WTC11 (cell line): ENCODE results near the gene MSANTD1. TPM values are rescaled to one million over a fixed set of nuclear protein-coding genes. Genes with fewer than 3 reads are reported as not detected.

Source experiments
- ATAC-seq: fragments of 200-7000 bp; cut with Tn5 transposase; 2 replicates; pipeline ENCODE4 v1.10.0; 2021; ENCODE audit warnings: mild to moderate bottlenecking, moderate library complexity
- CTCF ChIA-PET: fragments of 300-600 bp; sonication (Branson Sonifier 250); formaldehyde crosslinking; loops from one replicate; lab custom pipeline; 2021; ENCODE audit warnings: antibody characterized with exemption; lab: Charles Lee
- POLR2A ChIA-PET: fragments of 350-600 bp; sonication (Branson Sonifier 250); formaldehyde crosslinking; loops from one replicate; lab custom pipeline; 2021; ENCODE audit warnings: antibody characterized with exemption; lab: Charles Lee
- DNase-seq: peaks from one replicate; pipeline ENCODE4 v3.0.0; 2021; ENCODE audit warnings: low spot score
- H3K27ac Mint-ChIP-seq: 2 replicates; pipeline ENCODE4 v1.8.0; 2021; ENCODE audit warnings: mixed read lengths
- H3K27me3 Mint-ChIP-seq: 2 replicates; pipeline ENCODE4 v1.8.0; 2021; ENCODE audit warnings: low read depth, mild to moderate bottlenecking, moderate library complexity, mixed read lengths
- H3K36me3 Mint-ChIP-seq: 2 replicates; pipeline ENCODE4 v1.8.0; 2021; ENCODE audit warnings: mixed read lengths
- H3K4me1 Mint-ChIP-seq: 2 replicates; pipeline ENCODE4 v1.8.0; 2022; ENCODE audit warnings: mixed read lengths
- H3K4me3 Mint-ChIP-seq: 2 replicates; pipeline ENCODE4 v1.8.0; 2021; ENCODE audit warnings: mild to moderate bottlenecking, moderate library complexity, mixed read lengths
- H3K9me3 Mint-ChIP-seq: 2 replicates; pipeline ENCODE4 v1.8.0; 2021; ENCODE audit warnings: mixed read lengths
- CREB1 ChIP-seq: sonication (generic); formaldehyde crosslinking; IDR thresholded peaks from 2 replicates; pipeline ENCODE4 v1.8.0; 2023; ENCODE audit warnings: mild to moderate bottlenecking, missing genetic modification reagents
- ETV6 ChIP-seq: sonication (generic); formaldehyde crosslinking; IDR thresholded peaks from 2 replicates; pipeline ENCODE4 v1.8.1; 2022; ENCODE audit warnings: mild to moderate bottlenecking, missing genetic modification reagents
- FOXP4 ChIP-seq: sonication (generic); formaldehyde crosslinking; IDR thresholded peaks from 2 replicates; pipeline ENCODE4 v1.8.0; 2022; ENCODE audit warnings: mild to moderate bottlenecking, missing genetic modification reagents
- HMGA2 ChIP-seq: fragments of 250-450 bp; sonication (Bioruptor Pico); IDR thresholded peaks from 2 replicates; pipeline ENCODE4 v1.4.0; 2021; ENCODE audit warnings: mild to moderate bottlenecking, moderate library complexity
- IRF2 ChIP-seq: sonication (generic); formaldehyde crosslinking; IDR thresholded peaks from 2 replicates; pipeline ENCODE4 v1.8.0; 2022; ENCODE audit warnings: low read depth, missing genetic modification reagents, borderline replicate concordance
- KAT7 ChIP-seq: sonication (generic); formaldehyde crosslinking; IDR thresholded peaks from 2 replicates; pipeline ENCODE4 v1.8.1; 2023; ENCODE audit warnings: missing genetic modification reagents, mild to moderate bottlenecking, borderline replicate concordance
- TEAD1 ChIP-seq: sonication (generic); formaldehyde crosslinking; IDR thresholded peaks from 2 replicates; pipeline ENCODE4 v1.8.0; 2022; ENCODE audit warnings: mild to moderate bottlenecking, missing genetic modification reagents
- ZNF317 ChIP-seq: sonication (generic); formaldehyde crosslinking; IDR thresholded peaks from 2 replicates; pipeline ENCODE4 v1.8.1; 2023; ENCODE audit warnings: low read depth, mild to moderate bottlenecking, moderate library complexity, missing genetic modification reagents, borderline replicate concordance
- ZNF396 ChIP-seq: fragments of 250-450 bp; sonication (Bioruptor Pico); IDR thresholded peaks from 2 replicates; pipeline ENCODE4 v1.8.0; 2021; ENCODE audit warnings: mild to moderate bottlenecking, moderate library complexity, borderline replicate concordance
- total RNA-seq: library from RNA; stranded (reverse); gene quantifications from 3 replicates; pipeline ENCODE4 v1.2.3, GENCODE V29; 2021
- TF ChIP-seq, protein P1 (sequence below): sonication (generic); formaldehyde crosslinking; IDR thresholded peaks from 2 replicates; pipeline ENCODE4 v1.8.1; 2022; ENCODE audit warnings: mild to moderate bottlenecking, missing genetic modification reagents, moderate library complexity, borderline replicate concordance
- TF ChIP-seq, protein P2 (sequence below): sonication (generic); formaldehyde crosslinking; IDR thresholded peaks from 2 replicates; pipeline ENCODE4 v1.8.1; 2023; ENCODE audit warnings: mild to moderate bottlenecking, missing genetic modification reagents, moderate library complexity
- TF ChIP-seq, protein P3 (sequence below): fragments of 250-450 bp; sonication (Bioruptor Pico); IDR thresholded peaks from 2 replicates; pipeline ENCODE4 v1.9.0; 2021; ENCODE audit warnings: moderate library complexity, mild to moderate bottlenecking, inconsistent platforms, borderline replicate concordance
- TF ChIP-seq, protein P4 (sequence below): fragments of 250-450 bp; sonication (Bioruptor Pico); IDR thresholded peaks from 2 replicates; pipeline ENCODE4 v1.8.0; 2021; ENCODE audit warnings: mild to moderate bottlenecking
- TF ChIP-seq, protein P5 (sequence below): fragments of 250-450 bp; sonication (Bioruptor Pico); IDR thresholded peaks from 2 replicates; pipeline ENCODE4 v2.1.2; 2022; ENCODE audit warnings: mild to moderate bottlenecking, moderate library complexity
- TF ChIP-seq, protein P6 (sequence below): sonication (generic); formaldehyde crosslinking; IDR thresholded peaks from 2 replicates; pipeline ENCODE4 v1.8.1; 2023; ENCODE audit warnings: mild to moderate bottlenecking, missing genetic modification reagents

MSANTD1 gene
- total RNA-seq, 1 experiment from 2014 or later: 0.98 TPM

DNA sequence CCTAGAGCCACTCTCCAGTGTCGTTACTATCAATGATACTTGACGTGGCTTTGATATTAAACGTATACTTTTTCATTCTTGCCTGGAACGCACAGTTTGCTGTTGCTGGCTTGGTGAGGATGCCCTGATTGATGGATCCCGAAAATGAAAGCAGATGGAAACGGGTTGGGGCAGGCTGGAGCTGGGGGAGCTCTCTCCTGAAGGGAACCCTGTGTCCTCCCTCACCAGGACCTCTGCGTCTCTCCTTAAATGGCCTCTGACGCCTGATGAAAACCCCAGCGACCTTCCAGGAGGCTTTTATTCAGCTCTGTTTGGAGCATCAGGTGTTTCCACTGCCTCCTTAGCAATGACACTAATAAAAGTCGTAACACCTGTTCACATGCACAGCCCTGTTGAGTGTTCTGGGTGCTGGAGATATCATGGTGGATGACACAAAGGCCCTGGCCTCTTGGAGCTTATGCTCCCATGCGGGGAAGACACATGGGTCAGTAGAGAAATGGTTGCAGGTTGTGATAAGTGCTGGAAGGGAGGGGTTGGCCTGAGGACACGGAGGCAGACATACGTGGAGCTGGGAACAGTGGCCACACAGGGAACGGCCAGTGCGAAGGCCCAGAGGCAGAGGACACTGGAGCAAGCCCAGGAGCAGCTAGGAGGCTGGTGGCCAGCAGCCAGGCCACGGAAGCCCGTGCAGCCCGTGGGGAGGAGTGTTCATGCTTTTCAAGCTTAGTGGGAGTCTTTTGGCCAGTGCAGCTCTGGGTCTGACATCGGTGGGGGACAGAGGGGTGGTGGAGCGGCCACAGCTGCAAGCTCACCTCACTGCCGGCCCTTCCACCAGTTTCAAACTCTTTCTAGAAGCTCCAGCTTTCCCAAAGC is 7.5 kb downstream of the MSANTD1 start:
- Mint-ChIP-seq H3K36me3 (no peaks in the 10 kb centered on the region), H3K4me3 (no peak overlapping the region), H3K27ac (no peak overlapping the region), H3K4me1 (no peaks in the 10 kb centered on the region), H3K27me3 (no peaks in the 10 kb centered on the region), H3K9me3 (no peaks in the 10 kb centered on the region)
- no peak for ATAC-seq
- TF ChIP-seq KAT7 (no peak), ZNF396 (no peak), IRF2 (no peak), TEAD1 (CRISPR knock-in tag) (no peak), ZNF317 (no peak)
- TF ChIP-seq, protein P1, sequence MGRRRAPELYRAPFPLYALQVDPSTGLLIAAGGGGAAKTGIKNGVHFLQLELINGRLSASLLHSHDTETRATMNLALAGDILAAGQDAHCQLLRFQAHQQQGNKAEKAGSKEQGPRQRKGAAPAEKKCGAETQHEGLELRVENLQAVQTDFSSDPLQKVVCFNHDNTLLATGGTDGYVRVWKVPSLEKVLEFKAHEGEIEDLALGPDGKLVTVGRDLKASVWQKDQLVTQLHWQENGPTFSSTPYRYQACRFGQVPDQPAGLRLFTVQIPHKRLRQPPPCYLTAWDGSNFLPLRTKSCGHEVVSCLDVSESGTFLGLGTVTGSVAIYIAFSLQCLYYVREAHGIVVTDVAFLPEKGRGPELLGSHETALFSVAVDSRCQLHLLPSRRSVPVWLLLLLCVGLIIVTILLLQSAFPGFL (CRISPR knock-in tag): no peak
- DNase-seq: no peak
- ChIA-PET CTCF (interaction anchor here (0.8 to 1.4 kb wide), 3 partner anchors 10 to 224 kb away, joined by 3 to 5 read pairs (median 4); no protein-coding TSS in a partner anchor), POLR2A (no interaction called here)

DNA sequence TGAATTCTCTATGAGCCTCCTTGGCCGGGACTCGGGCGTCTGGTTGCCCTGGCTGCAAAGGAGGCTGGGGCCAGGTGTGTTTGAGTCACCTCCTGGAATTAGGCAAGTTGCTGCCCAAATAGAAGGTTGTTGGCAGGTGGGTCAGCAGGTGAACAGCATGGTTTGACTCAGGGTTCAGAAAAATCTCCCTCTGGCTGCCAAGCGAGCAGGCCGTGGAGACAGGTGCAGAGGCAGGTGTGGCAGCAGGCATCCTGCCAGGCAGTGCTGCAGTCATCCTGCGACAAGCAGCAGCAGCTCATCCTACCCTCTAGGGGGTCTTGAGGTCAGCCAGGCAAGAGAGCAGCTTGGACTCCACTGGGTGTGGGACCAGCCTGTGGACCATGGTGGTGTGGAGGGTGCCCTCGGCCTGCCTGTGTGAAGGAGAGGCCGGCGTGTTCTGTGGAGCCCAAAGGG is 8.2 kb downstream of the MSANTD1 start:
- TF ChIP-seq, protein P2, sequence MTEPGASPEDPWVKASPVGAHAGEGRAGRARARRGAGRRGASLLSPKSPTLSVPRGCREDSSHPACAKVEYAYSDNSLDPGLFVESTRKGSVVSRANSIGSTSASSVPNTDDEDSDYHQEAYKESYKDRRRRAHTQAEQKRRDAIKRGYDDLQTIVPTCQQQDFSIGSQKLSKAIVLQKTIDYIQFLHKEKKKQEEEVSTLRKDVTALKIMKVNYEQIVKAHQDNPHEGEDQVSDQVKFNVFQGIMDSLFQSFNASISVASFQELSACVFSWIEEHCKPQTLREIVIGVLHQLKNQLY (CRISPR knock-in tag): no peak
- TF ChIP-seq KAT7 (no peak), FOXP4 (no peak), CREB1 (CRISPR knock-in tag) (no peak), HMGA2 (no peak), ETV6 (CRISPR knock-in tag) (no peak)
- TF ChIP-seq, protein P3, sequence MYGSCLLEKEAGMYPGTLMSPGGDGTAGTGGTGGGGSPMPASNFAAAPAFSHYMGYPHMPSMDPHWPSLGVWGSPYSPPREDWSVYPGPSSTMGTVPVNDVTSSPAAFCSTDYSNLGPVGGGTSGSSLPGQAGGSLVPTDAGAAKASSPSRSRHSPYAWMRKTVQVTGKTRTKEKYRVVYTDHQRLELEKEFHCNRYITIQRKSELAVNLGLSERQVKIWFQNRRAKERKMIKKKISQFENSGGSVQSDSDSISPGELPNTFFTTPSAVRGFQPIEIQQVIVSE (CRISPR knock-in tag): no peak
- TF ChIP-seq, protein P4, sequence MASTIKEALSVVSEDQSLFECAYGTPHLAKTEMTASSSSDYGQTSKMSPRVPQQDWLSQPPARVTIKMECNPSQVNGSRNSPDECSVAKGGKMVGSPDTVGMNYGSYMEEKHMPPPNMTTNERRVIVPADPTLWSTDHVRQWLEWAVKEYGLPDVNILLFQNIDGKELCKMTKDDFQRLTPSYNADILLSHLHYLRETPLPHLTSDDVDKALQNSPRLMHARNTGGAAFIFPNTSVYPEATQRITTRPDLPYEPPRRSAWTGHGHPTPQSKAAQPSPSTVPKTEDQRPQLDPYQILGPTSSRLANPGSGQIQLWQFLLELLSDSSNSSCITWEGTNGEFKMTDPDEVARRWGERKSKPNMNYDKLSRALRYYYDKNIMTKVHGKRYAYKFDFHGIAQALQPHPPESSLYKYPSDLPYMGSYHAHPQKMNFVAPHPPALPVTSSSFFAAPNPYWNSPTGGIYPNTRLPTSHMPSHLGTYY (CRISPR knock-in tag): no peak
- TF ChIP-seq, protein P5, sequence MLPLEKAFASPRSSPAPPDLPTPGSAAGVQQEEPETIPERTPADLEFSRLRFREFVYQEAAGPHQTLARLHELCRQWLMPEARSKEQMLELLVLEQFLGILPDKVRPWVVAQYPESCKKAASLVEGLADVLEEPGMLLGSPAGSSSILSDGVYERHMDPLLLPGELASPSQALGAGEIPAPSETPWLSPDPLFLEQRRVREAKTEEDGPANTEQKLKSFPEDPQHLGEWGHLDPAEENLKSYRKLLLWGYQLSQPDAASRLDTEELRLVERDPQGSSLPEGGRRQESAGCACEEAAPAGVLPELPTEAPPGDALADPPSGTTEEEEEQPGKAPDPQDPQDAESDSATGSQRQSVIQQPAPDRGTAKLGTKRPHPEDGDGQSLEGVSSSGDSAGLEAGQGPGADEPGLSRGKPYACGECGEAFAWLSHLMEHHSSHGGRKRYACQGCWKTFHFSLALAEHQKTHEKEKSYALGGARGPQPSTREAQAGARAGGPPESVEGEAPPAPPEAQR (CRISPR knock-in tag): no peak
- TF ChIP-seq, protein P6, sequence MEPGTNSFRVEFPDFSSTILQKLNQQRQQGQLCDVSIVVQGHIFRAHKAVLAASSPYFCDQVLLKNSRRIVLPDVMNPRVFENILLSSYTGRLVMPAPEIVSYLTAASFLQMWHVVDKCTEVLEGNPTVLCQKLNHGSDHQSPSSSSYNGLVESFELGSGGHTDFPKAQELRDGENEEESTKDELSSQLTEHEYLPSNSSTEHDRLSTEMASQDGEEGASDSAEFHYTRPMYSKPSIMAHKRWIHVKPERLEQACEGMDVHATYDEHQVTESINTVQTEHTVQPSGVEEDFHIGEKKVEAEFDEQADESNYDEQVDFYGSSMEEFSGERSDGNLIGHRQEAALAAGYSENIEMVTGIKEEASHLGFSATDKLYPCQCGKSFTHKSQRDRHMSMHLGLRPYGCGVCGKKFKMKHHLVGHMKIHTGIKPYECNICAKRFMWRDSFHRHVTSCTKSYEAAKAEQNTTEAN (CRISPR knock-in tag): no peak
- ATAC-seq (no peak), DNase-seq (no peak)
- Mint-ChIP-seq H3K36me3 (no peaks in the 10 kb centered on the region), H3K4me1 (no peaks in the 10 kb centered on the region), H3K9me3 (no peaks in the 10 kb centered on the region), H3K4me3 (no peak overlapping the region), H3K27ac (no peak overlapping the region), H3K27me3 (no peaks in the 10 kb centered on the region)
- ChIA-PET POLR2A (no interaction called here), CTCF (interaction anchor here (0.9 to 1.4 kb wide), 3 partner anchors 11 to 209 kb away, joined by 3 to 4 read pairs (median 4); no protein-coding TSS in a partner anchor)
